PC-3 (cell line): ENCODE measurements around the gene GPR152.

Source experiments
- EZH2 ChIP-seq: fragments of 300-600 bp; sonication (generic); IDR thresholded peaks from one replicate; pipeline ENCODE4 v1.6.1; 2017; ENCODE audit warnings: antibody characterized with exemption, mild to moderate bottlenecking, low read length; ENCODE audit not compliant: unreplicated experiment
- EZH2phosphoT487 ChIP-seq: fragments of 300-600 bp; sonication (generic); IDR thresholded peaks from 2 replicates; pipeline ENCODE4 v1.6.1; 2018; ENCODE audit warnings: mild to moderate bottlenecking, antibody characterized with exemption, low read length, borderline replicate concordance
- TF ChIP-seq, protein P1 (sequence below): fragments of 300-600 bp; sonication (generic); conservative IDR thresholded peaks from 2 replicates; pipeline ENCODE4 v1.5.1; 2017; ENCODE audit warnings: antibody characterized with exemption, low read depth, mild to moderate bottlenecking, low read length

DNA sequence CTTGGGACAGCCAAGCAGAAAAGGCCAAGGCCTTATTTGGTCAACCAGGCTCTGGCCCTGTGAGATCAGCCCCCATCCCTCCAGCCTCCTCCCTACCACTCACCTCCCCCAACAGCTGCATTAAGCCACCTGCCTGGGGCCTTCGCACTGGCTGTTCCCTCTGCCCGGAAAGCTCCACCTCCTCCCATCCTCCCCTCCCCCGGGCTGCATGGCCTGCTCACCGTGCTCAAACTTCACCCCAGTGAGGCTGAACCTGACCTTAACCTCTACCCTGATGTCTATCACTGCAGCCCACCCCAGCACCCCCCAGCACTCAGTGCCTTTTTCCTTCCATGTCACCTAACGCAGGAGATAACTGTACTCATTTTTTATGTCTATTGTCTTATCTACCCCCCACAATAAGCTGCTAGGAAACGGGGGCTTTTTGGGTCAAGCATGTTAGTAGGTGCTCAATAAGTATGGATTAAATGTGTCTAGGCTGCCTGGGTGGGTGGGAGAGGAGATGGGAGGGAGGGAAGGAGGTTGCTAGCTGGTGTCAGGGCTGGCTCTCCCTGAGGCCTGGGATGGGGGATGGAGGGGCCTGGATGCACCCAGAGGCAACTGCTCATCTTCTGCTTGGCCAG, 16.0 kb downstream of the GPR152 start:
- TF ChIP-seq, protein P1, sequence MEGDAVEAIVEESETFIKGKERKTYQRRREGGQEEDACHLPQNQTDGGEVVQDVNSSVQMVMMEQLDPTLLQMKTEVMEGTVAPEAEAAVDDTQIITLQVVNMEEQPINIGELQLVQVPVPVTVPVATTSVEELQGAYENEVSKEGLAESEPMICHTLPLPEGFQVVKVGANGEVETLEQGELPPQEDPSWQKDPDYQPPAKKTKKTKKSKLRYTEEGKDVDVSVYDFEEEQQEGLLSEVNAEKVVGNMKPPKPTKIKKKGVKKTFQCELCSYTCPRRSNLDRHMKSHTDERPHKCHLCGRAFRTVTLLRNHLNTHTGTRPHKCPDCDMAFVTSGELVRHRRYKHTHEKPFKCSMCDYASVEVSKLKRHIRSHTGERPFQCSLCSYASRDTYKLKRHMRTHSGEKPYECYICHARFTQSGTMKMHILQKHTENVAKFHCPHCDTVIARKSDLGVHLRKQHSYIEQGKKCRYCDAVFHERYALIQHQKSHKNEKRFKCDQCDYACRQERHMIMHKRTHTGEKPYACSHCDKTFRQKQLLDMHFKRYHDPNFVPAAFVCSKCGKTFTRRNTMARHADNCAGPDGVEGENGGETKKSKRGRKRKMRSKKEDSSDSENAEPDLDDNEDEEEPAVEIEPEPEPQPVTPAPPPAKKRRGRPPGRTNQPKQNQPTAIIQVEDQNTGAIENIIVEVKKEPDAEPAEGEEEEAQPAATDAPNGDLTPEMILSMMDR = no peak
- TF ChIP-seq EZH2 = no peak
- no peak for TF ChIP-seq EZH2phosphoT487
